ENCODE data around the gene C19orf81.
"Not testable (repeated sequence)": the region's sequence is repeated elsewhere in the genome, so short reads cannot be mapped to it uniquely, and the experiment has no call there.

Gene C19orf81

DNA sequence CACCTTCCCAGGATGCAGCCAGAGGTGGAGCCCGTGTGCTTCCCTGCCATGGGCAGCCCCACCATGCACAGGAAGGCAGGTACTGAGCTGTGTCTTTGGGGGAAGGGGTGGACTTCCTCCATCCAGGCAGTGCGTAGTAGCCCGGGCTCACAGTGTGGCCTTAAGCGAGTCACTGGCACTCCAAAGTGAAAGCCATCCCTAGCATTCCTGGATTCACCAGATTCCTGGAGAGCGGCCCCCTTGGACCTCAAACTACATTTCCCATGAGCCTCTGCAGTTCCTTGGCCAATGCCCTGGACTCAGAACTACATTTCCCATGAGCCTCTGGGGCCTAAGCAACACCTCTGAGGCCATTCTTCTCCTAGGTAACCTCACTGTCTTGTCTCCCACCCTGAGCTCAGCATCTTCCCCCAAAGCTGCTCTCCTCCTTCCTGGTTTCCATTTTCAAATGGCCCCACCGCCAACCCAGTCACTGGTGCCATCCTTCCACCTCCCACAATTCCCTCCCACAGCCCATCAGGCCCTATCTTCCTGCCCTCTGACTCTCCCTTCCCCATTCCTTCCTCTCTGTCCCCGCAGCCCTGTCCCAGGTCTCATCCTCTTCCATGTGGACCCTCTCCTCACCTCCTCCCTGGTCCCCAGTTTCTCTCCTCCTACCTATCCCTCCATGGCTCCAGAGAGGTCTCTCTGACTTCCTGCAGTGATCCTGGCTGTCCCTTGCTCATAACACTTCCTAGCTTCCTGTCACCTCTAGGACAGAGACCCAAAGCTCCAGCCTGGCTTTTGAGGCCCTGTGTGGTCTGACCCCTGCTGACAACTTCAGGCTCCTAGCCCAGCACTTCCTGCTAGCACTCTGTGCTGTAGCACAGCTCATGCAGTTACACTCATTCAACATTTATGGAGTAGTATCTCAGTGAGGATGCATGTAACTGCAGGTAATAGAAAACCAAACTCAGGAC, at the start of gene C19orf81:
Gene C19orf81, plus strand, starts transcription at position 13 of the 959 bp plus-strand sequence. Its CDS starts 0 bp downstream, at position 13.
- no peak for DNase-seq

DNA sequence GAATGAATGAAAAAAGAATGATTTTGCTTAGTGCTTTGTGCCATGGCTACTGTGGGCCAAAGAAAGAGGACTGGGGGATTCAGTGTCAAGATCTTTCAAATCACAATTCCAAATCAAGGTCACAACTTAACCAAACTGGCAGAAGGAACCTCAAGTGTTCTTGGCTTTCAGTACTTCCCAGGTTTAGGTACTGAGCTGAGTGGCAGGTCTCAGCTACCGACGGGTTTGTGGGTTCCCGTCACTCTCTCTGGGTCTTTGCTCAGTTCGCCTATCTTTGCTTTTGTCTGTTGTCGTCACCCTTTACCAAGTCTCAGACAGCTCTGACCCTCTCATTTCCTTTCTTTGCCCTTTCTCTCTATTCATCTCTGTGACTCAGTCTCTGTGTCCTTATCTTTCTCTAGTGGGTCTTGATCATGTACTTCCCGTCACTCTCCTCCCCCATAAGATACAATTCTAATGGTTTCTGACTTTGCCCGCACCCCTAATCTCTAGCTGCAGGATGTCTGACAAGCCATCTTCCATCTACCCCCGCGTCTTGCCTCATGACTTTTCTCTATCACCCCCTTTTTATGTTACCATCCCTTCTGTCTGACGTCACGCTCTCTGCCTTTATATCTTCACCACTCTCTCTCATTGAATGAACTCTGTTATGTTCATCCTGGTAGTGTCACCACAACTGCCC, 47.7 kb upstream of the C19orf81 start:
- no peak for DNase-seq

DNA sequence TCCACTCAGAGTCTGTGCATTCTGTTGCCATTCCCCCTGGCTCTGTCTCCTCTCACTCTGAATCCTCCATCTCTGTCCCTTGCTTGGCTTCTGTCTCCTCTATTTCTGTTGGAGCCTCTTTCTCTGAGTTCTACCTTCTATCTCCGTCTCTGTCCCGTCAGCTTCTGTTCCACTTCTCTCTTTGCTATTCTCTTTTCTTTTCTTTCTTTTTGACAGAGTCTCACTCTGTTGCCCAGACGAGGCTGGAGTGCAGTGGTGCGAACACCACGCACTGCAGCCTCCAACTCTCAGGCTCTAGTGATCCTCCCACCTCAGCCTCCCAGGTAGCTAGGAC, 47.2 kb upstream of the C19orf81 start:
- no peak for DNase-seq

DNA sequence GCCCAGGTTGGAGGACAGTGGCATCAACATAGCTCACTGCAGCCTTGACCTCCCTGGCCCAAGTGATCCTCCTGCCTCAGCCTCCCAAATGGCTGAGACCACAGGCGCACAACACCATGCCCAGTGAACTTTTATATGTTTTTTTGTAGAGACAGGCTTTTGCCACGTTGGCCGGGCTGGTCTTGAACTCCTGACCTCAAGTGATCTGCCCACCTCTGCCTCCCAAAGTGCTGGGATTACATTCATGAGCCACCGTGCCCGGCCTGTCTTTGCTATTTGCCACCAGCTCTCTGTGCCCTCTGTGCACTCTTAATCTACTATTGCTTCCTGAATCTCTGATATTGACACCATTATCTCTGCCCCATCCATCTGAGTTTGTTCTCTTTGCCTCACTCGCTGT, 46.7 kb upstream of the C19orf81 start:
- no peak for DNase-seq

DNA sequence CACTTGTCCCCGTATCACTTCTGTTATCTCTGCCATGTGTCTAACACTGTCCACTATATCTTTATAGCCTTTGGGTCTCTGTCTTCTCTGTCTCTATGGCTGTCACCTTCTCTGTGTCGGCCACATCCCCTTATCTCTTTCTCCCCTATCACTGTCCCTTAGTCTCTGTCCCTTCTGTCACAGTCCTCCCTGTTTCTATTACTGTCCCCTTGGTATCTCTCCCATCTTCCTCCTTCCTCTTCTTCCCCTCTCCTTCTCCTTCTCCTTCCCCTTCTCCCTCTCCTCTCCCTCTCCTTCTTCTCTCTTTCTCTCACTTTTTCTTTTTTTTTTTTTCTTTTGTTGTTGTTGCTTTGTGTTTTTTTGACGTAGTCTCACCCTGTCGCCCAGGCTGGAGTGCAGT, 46.3 kb upstream of the C19orf81 start:
- DNase-seq, result no peak

DNA sequence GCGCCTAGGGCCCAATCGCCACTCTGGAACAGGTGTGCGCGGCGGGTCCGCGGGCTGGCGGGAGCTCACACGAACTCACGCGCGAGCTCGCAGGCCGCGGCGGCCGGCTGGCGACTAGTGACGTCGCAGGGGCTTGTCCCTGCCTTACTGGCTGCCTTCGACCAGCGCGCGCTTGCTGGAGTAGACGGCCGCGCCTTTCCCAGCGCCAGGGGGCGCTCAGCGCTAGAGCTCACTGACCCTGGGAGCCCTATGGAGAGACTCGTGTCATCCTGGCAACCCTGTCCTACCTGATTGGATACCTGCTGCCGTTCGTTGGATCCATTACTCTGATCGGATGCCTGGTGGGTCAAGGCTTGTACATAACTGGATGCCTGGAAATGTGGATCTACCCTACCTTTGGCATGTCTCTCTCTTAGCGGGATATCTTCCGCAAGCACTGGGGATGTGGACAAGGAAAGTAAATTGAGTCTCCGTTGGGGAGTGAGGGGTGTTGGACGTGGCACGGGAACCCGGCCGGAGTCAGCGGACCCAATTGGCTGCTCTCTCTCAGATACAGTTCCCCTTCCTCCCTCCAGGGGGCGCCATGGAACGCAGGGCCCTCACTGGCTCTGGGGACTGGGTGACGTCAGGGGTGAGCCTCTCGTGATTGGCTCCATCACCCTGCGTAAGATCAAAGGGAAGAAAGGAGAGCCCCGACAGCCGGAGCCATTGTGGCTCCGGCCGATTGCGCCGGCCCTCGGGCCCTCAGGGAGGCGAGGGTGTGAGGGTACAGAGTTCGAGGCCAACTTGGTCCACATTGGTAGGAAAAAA, 44.8 kb upstream of the C19orf81 start:
- DNase-seq, result not testable (repeated sequence)

DNA sequence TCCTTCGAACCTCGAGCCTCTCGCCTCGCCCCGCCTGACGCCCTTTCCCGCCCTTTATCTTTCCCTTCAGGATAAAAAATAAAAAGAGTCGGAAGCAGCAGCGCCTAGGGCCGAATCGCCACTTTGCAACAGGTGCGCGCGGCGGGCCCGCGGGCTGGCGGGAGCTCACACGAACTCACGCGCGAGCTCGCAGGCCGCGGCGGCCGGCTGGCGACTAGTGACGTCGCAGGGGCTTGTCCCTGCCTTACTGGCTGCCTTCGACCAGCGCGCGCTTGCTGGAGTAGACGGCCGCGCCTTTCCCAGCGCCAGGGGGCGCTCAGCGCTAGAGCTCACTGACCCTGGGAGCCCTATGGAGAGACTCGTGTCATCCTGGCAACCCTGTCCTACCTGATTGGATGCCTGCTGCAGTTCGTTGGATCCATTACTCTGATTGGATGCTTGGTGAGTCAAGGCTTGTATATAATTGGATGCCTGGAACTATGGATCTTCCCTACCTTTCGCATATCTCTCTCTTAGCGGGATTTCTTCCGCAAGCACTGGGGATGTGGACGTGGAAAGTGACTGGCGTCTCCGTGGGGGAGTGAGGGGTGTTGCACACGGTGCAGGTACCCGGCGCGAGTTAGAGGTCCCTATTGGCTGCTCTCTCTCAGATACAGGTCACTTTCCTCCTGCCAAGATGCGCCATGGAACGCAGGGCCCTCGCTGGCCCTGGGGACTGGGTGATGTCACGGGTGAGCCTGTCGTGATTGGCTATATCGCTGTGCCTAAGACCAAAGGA, 43.0 kb upstream of the C19orf81 start:
- not testable (repeated sequence) for DNase-seq

DNA sequence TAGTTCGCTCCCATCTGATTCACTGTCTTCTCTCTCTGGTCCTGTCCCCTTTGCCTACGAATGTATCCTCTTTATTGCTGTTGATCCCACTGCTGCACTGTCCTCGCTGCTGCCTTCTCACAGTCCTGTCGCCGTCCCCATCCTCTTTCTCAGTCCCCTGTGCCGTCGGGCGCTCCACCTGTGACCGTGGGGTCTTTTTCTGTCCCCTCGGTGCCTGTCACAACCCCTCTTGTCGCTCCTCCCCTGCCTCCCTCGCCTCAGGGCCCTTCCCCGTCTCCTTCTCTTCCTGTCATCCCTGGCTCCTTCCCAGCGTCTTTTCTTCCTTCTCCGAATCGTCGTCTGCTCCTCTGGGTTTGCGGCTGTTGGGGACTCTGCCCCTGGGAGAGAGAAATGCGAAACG, 41.9 kb upstream of the C19orf81 start:
- DNase-seq, result no peak

DNA sequence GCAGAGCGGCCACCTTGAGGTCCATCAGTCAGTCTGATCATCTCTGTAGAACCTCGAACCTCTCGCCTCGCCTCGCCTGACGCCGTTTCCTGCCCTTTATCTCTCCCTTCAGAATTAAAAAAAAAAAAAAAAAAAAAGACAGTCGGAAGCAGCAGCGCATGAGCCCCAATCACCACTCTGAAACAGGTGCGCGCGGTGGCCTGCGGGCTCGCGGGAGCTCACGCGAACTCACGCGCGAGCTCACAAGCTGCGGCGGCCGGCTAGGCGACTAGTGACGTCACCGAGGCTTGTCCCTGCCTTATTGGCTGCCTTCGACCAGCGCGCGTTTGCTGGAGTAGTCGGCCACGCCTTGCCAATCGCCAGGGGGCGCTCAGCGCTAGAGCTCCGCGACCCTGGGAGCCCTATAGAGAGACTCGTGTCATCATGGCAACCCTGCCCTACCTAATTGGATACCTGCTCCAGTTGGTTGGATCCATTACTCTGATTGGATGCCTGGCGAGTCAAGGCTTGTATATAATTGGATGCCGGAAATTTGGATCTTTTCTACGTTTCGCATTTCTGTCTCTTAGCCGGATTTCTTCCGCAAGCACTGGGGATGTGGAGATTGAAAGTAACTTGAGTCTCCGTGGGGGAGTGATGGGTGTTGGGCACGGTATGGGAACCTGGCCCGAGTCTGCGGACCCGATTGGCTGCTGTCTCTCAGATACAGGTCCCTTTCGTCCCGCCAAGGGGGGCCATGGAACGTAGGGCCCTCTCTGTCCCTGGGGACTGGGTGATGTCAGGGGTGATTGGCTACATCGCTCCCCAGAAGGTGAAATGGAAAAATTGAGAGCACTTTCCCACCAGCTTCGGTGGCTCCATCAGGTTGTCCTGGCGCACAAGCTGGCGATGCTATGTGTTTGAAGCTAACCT, 41.1 kb upstream of the C19orf81 start:
- peak; percentile 48 for DNase-seq

DNA sequence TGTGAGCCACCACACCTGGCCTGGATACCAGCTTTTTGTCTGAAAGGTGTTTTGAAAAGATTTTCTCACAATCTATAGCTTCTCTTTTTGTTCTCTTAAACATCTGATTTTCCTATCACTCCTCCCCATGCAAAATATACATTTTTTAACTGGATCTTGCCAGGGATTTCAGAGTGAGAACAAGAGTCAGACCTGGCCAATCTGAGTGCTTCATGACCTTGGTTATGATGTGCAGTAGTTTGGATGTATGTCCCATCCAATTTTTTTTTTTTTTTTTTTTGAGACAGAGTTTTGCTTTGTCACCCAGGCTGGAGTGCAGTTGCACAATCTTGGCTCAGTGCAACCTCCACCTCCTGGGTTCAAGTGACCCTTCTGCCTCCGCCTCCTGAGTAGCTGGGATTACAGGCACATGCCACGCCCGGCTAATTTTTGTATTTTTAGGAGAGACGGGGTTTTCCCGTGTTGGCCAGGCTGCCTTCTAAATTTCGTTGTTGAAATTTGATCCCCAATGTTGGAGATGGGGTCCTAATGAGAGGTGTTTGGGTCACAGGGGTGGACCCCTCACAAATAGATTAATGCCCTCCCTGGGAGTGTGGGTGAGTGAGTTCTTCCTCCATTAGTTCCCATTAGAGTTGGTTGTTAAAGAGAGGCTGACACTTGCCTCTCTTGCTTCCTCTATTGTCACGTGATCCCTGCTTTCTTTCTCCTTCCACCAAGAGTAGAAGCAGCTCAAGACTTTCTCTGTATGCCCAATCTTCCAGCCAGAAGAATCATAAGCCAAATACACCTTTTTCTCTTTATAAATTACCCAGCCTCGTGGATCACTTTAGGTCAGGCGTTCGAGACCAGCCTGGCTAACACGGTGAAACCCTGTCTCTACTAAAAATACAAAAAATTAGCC, 36.5 kb upstream of the C19orf81 start:
- DNase-seq, result not testable (repeated sequence)

DNA sequence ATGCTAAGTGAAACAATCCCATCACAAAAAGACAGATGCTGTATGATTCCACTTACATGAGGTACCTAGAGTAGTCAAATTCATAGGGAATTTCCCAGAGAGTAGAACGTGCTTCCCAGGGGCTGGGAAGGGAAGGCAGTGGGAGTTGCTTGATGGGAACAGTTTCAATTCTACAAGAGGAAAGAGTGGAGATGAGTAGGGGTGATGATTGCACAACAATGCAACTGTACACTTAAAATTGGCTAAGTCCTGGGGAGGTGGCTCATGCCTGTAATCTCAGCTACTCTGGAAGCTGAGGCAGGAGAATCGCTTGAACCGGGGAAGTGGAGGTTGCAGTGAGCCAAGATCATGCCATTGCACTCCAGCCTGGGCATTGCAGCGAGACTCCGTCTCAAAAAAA, 30.9 kb upstream of the C19orf81 start:
- not testable (repeated sequence) for DNase-seq

DNA sequence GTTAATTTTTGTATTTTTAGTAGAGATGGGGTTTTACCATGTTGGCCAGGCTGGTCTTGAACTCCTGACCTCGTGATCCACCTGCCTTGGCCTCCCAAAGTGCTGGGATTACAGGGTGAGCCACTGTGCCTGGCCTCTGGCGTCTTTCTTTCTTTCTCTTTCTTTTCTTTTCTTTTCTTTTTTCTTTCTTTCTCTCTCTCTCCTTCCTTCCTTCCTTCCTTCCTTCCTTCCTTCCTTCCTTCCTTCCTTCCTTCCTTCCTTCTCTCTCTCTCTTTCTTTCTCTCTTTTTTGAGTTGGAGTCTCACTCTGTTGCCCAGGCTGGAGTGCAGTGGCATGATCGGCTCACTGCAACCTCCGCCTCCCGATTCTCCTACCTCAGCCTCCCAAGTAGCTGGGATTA, 30.1 kb upstream of the C19orf81 start:
- not testable (repeated sequence) for DNase-seq

DNA sequence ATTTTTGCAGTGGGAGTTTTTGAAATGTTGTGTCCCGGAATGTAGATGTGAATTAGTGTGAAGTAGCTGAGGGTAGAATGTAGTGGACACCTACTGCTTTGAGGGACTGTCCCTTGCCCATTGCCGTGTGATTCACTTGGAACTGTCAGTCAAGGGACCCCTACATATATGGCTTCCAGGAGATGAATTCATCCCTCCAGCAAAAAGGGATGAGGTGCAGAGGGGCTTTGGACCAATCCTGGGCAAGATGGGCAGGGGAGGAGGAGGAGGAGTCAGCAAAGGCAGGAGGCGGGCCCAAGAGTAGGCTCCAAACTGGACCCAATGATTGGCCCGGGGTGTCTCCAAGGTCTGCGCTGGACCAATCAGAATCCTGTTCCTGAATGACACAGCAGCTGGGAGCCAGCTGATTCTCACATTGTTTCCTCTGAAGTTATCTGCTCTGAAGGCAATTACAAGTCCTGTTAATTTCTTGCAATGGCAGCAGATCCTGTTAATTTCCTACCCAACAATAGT, 28.8 kb upstream of the C19orf81 start:
- DNase-seq, result not testable (repeated sequence)

DNA sequence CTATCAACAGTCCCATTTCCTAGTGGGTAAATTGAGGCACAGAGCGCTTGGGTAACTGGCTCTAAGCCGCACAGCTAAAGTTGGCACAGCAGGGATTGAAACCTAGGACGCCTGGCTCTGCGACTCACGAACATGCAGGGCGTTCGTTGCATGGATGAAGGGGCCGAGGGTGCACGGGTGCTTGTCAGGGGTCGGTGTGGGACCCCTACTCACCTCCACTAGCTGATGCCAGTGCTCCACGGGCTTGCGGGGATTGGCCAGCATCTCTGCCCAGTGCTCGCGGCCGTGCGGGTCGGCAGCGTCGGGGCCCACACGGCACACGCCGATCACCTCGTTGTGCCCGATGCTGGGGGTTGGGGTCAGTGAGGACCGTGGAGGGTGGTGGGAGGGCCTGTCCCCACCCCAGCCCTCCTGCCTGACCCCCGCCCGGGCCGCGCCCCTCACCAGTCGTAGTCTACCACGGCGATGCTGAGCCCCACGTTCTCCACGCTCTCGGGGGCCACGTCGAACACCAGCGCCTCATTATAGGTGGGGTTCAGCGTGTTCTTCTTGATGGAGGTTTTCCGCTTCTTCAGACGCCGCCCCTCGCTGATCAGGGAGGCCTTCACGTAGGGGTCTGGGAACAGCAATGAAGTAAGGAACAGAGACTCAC, 24.2 kb upstream of the C19orf81 start:
- no peak for DNase-seq

DNA sequence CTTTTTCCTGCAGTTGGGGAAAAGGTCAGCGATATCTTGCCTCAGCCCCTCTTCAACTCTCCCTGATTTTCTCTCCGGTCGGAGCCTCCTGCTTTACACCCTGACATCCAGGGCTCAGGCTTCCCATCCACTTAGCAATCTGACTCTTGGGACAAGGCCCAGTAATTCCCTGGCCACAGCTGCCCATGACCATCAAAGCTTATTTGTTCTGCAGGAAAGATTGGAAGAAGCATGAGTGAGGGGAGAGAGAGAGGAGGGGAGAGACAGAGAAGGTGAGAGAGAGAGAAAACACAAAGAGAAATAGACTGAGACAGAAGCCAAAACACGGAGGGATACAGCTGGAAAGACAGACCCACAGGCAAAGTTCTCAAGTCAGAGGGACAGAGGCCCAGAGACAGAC, 23.2 kb upstream of the C19orf81 start:
- DNase-seq, result no peak

DNA sequence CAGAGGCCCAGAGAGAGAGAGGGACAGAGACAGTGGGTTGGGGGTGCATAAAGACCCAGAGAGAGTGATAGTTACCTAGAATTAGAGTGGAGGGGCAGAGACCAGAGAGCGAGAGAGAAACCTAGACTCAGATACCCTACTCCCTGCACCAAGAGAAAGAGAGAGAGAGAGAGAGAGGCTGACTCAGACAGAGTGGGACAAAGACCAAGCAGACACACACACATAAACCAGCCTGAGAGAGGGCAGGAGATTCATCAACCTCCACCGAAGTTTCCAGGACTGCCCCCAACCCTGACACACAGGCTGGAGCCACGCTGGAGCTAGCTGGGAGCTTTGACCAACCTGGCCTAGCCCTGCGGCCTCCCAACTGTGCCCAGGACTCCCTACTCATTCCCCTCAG, 22.4 kb upstream of the C19orf81 start:
- no peak for DNase-seq

DNA sequence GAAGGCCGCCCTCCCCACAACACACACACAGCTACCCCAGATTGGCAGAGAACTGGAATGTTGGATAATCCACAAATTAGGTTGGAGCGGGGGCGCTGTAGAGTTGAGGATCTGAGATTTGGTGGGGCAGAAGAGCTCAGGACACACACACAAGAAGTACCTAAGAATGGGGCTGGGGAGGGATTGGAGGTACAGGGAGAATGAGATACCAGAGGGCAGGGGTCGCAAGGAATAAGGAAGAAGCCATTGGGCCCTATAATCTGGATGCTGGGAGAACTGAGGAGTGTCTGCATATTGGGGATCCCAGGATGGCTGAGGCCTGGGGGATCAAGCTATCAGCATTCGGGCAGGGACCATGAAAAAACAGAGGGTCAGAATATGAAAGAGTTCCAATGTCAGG, 21.1 kb upstream of the C19orf81 start:
- DNase-seq, result no peak

DNA sequence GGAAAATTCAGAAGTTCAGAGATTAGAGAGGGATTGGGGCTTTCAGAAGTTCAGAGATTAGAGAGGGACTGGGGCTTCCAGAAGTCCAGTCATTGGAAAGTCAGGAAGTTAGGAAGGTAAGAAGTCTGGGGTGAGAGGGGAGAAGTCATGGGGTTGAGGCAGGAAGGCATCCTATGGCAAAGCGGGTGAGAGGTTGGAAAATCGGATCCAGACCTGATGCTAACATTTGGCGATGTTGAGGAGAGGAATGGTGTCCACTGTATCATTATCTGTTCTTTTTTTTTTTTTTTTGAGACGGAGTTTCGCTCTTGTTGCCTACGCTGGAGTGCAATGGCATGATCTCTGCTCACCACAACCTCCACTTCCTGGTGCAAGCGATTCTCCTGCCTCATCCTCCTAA, 20.7 kb upstream of the C19orf81 start:
- DNase-seq, result no peak

DNA sequence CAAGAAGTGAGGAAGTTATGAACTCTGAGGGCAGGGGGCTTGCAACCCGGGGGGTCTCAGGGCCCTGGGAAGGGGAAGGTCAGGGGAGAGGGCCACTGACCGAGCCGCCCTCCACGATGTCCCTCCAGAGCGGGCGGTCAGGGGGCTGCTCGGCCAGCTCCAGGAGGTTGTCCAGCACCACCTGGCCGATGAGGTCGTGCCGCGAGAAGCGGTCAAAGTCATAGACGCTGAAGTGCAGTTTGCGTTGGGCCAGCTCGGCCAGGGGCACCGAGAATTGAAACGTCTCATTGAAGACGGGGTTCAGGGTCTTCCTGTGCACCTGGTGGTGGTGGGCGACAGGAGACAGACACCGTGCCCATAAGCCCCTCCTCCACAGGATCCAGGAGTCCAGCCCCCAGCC, 20.1 kb upstream of the C19orf81 start:
- DNase-seq, result no peak

DNA sequence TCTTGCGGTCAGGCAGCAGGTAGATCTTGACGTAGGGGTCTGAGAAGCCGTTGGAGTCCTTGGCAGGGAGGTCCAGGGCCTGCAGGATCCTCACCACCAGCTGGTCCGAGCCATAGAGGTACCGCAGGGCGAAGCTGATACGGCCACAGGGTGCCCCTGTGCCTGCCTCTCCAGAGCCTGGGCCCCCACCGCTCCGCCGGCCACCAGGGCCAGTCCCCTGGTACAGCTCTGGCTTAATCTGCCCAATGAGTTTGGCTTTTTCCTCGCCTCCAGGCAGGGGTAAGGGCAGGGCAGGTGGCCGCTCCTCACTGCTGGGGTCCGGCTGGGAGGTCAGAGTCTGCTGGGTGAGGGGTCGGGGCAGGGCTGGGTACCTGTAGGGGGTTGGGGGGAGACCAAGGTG, 19.4 kb upstream of the C19orf81 start:
- no peak for DNase-seq
